GM06990 (cell line): ENCODE results near the gene HMGXB3.

Experiments used
- DNase-seq: peaks from one replicate; pipeline ENCODE4 v3.0.0-alpha.2; 2011; ENCODE audit not compliant: insufficient read length; ENCODE audit errors: extremely low read depth
- H3K27me3 ChIP-seq: replicated peaks from 2 replicates; pipeline ENCODE4 v1.6.0; 2011; ENCODE audit warnings: low read length; ENCODE audit not compliant: control insufficient read depth, insufficient read depth
- H3K36me3 ChIP-seq: 2 replicates; pipeline ENCODE4 v1.5.1; 2011; ENCODE audit warnings: low read length; ENCODE audit not compliant: control insufficient read depth, insufficient read depth
- H3K4me3 ChIP-seq: replicated peaks from 2 replicates; pipeline ENCODE4 v1.5.1; 2011; ENCODE audit warnings: low read depth, mild to moderate bottlenecking, control low read depth, low read length
- TF ChIP-seq, protein P1 (sequence below): IDR thresholded peaks from 2 replicates; pipeline ENCODE4 v1.5.1; 2011; ENCODE audit warnings: low read length, control low read depth, mild to moderate bottlenecking, inconsistent platforms; ENCODE audit not compliant: insufficient read depth, poor library complexity, severe bottlenecking

HMGXB3 gene

DNA sequence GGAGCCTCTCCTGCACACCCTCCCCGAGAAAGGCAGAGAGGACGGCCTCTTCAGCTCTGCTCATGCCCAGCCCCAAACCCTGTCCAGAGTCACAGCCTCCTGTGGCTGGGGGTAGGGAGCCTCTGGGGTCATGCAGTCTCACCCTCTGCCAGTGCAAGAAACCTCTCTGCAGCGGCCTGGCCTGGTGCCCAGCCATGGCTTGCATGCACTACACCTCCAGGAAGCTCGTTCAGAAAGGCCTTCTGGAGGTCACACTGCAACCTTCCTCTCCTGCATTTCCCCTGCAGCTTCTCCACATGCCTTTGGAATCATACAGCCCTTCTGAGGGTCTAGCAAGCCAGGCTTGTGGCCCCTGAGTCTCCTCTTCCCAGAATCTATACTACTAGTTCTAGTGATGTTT is 67.9 kb downstream of the HMGXB3 start:
- no peak overlapping the region for H3K4me3 ChIP-seq
- DNase-seq = no peak
- H3K36me3 ChIP-seq = no peaks in the 10 kb centered on the region
- H3K27me3 ChIP-seq = no peaks in the 10 kb centered on the region; the same call in none of the 2 replicates
- TF ChIP-seq, protein P1, sequence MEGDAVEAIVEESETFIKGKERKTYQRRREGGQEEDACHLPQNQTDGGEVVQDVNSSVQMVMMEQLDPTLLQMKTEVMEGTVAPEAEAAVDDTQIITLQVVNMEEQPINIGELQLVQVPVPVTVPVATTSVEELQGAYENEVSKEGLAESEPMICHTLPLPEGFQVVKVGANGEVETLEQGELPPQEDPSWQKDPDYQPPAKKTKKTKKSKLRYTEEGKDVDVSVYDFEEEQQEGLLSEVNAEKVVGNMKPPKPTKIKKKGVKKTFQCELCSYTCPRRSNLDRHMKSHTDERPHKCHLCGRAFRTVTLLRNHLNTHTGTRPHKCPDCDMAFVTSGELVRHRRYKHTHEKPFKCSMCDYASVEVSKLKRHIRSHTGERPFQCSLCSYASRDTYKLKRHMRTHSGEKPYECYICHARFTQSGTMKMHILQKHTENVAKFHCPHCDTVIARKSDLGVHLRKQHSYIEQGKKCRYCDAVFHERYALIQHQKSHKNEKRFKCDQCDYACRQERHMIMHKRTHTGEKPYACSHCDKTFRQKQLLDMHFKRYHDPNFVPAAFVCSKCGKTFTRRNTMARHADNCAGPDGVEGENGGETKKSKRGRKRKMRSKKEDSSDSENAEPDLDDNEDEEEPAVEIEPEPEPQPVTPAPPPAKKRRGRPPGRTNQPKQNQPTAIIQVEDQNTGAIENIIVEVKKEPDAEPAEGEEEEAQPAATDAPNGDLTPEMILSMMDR = no peak

DNA sequence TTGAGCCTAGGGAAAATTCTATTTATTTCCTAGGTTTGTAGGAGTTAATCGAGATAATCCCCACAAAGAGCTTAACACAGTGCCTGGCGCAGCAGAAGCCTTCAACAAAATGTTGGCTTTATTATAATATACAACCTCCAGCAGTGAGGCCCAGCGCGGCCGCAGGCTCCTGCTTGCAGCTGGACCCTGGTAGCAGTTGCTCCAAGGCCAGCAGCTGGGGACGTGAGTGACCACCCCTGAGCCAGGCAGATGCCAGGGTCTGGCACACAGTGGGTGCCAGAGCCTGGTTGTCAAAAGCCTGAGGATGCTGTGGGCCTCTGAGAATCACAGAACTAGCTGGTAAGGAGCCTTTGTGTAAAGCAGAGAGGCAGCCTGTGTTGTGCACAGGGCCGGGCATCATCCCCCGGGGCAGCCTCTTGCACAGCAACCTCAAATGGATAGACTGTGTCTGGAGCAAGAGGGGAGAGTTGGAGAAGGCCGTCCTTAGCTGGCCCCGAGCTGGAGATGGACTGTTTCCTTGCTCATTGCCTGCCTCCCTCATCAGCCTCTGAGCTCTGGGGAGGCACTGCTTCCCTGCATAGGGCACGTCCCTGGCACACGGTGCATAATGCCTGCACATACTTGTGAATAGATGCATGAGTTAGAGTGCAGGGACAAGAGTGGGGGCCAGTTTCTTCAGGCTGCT is 68.6 kb downstream of the HMGXB3 start:
- H3K27me3 ChIP-seq = no peaks in the 10 kb centered on the region; the same call in none of the 2 replicates
- no peak overlapping the region for H3K4me3 ChIP-seq
- no peak for DNase-seq
- TF ChIP-seq, protein P1 = no peak
- no peaks in the 10 kb centered on the region for H3K36me3 ChIP-seq

DNA sequence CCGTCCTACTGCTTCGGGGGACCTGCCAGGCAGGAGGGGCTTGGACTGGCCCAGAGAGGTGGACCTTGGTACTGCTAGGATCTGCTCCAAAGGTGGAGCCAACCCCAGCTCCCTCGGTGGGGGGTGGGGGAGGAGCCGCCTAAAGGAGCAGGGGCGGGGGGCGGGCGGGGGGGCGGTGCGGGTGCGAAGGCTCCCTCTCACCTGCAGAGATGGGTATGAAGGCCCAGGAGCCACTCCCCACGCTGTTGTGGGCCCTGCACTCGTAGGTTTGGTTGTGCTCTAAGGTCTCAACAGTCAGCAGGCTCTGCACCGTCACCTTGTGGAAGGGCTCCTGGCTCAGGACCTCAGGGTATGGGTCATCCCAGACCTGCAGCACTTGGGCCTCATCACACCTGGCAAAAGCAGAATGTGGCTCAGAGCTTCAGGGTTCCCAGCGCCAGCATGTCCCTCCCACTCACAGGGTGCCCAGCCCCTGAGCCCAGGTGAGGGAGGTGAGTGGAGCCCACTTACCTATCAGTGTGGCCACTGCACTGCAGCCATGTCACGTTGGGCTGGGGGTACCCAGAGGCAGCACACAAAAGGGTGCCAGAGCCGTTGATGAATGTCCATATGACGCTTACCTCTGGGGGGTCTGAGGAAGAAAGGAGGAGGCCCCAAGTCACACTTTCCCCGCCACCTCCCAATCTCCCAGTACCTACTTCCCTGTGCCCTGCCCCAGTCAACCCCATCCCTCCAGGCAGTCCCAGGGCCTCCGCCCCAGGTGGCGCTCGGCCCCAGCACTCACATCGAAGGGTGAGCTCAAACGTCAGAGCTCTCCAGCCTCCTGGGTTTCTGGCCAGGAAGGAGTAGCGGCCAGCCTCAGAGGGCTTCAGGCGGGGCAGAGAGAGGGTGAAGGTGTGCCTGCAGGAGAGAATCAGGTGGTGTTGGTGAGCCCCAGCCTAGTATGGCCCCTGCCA is 69.4 kb downstream of the HMGXB3 start:
- Histone ChIP-seq H3K36me3 (no peaks in the 10 kb centered on the region), H3K27me3 (no peaks in the 10 kb centered on the region; the same call in none of the 2 replicates), H3K4me3 (no peak overlapping the region)
- TF ChIP-seq, protein P1 = no peak
- no peak for DNase-seq

DNA sequence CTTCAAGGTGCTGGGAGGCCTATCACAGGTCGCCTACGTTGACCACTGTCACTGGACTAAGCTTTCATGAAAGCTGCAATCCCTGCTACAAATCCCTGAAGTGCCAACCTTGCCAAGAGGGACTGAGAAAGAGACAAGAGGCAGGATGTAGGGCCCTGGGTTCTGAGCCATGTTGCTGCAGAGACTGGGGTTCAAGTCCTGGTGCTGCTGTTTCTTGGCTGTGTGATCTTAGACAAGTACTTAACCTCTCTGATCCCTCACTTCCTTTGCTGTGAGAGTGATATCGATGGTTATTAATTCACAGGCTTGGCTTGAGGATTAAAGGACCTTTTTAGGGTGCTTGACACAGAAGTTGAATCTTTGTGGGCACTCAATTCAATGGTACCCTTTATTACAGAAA is 70.3 kb downstream of the HMGXB3 start:
- Histone ChIP-seq H3K4me3 (no peak overlapping the region), H3K36me3 (no peaks in the 10 kb centered on the region), H3K27me3 (no peaks in the 10 kb centered on the region; the same call in none of the 2 replicates)
- TF ChIP-seq, protein P1 = no peak
- no peak for DNase-seq

DNA sequence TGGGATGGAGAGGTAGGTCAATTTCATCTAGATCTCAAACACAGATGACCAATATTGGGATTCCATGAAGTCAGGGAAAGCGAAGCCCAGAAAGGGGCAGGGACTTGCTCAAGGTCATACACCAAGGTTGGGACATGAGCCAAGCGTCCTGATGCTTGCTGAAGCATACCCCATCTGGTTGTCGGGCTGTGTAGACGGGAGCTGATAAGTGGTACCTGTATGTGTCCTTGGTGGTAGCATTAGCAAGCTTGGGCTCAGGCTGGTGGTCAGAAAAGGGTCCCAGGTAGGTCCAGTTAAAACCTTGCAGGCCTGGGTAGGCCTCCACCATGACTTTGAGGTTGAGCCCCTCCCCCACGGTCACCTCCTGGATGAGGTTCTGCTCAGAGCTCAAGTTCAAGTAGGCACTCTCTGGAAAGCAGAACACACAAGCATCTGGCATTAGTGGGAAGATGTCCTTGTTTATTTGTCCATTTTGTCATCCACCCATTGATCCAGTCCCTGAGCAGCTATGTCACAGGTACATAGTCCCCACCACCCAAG is 72.6 kb downstream of the HMGXB3 start:
- TF ChIP-seq, protein P1 = no peak
- no peak for DNase-seq
- no peaks in the 10 kb centered on the region for H3K36me3 ChIP-seq
- H3K27me3 ChIP-seq = no peaks in the 10 kb centered on the region; the same call in 1 of the 2 replicates
- H3K4me3 ChIP-seq = no peak overlapping the region
